Activated CD8-positive, alpha-beta T cell treated with anti-CD3 and anti-CD28 coated beads, Interleukin-2, amount 10 ng/mL, durations not matched to agents 7 days and 5 days (primary cell): ENCODE measurements around the gene SMKR1. TPM values are rescaled to one million over a fixed set of nuclear protein-coding genes. Genes with fewer than 3 reads are reported as not detected.

Experiments used
- ATAC-seq: fragments of 150-1000 bp; cut with Tn5 transposase; one replicate; pipeline ENCODE4 v1.10.0; 2021; ENCODE audit warnings: moderate library complexity
- CTCF ChIA-PET: fragments of 350-600 bp; sonication (Branson Sonifier 250); formaldehyde crosslinking; loops from one replicate; lab custom pipeline; 2021; ENCODE audit warnings: antibody characterized with exemption; lab: Charles Lee
- POLR2A ChIA-PET: fragments of 350-600 bp; sonication (Branson Sonifier 250); formaldehyde crosslinking; loops from one replicate; lab custom pipeline; 2021; ENCODE audit warnings: antibody characterized with exemption; lab: Charles Lee
- DNase-seq: peaks from one replicate; pipeline ENCODE4 v3.0.0-alpha.2; 2020
- H3K27ac Mint-ChIP-seq: one replicate; pipeline ENCODE4 v1.8.0; 2021; ENCODE audit warnings: mild to moderate bottlenecking, mixed read lengths
- H3K27me3 Mint-ChIP-seq: one replicate; pipeline ENCODE4 v1.8.0; 2021; ENCODE audit warnings: low read depth, mixed read lengths
- H3K36me3 Mint-ChIP-seq: one replicate; pipeline ENCODE4 v1.8.0; 2021; ENCODE audit warnings: low read depth, mixed read lengths
- H3K4me1 Mint-ChIP-seq: one replicate; pipeline ENCODE4 v1.8.0; 2021; ENCODE audit warnings: low read depth, mixed read lengths
- H3K4me3 Mint-ChIP-seq: one replicate; pipeline ENCODE4 v1.8.0; 2021; ENCODE audit warnings: mild to moderate bottlenecking, mixed read lengths
- H3K9me3 Mint-ChIP-seq: one replicate; pipeline ENCODE4 v1.8.0; 2022; ENCODE audit warnings: mixed read lengths; ENCODE audit not compliant: insufficient read depth
- total RNA-seq, 2 experiments: library from RNA; stranded (reverse); gene quantifications; one replicate each; pipeline ENCODE4 v1.2.3, GENCODE V29; 2021

SMKR1 gene
- total RNA-seq, 2 experiments from 2014 or later, result 1.3 to 1.6 TPM

GRCh38 chr7:129489491-129489890 is 12.8 kb upstream of the SMKR1 start:
- Mint-ChIP-seq H3K27ac (no peak overlapping the region), H3K27me3 (no peaks in the 10 kb centered on the region), H3K9me3 (no peaks in the 10 kb centered on the region), H3K4me3 (no peak overlapping the region), H3K4me1 (peaks cover 6% of the 10 kb centered on the region), H3K36me3 (peaks cover 9% of the 10 kb centered on the region)
- DNase-seq (no peak), ATAC-seq (no peak)
- POLR2A ChIA-PET, result no interaction called here
- CTCF ChIA-PET, result no interaction called here

GRCh38 chr7:129492391-129492790 is 9.9 kb upstream of the SMKR1 start:
- H3K27ac Mint-ChIP-seq, result no peak overlapping the region
- ATAC-seq, result no peak
- POLR2A ChIA-PET, result no interaction called here
- no peaks in the 10 kb centered on the region for H3K9me3 Mint-ChIP-seq
- H3K27me3 Mint-ChIP-seq, result no peaks in the 10 kb centered on the region
- no peak overlapping the region for H3K4me3 Mint-ChIP-seq
- peaks cover 2% of the 10 kb centered on the region for H3K36me3 Mint-ChIP-seq
- CTCF ChIA-PET, result no interaction called here
- H3K4me1 Mint-ChIP-seq, result peaks cover 19% of the 10 kb centered on the region
- DNase-seq, result no peak

DNA sequence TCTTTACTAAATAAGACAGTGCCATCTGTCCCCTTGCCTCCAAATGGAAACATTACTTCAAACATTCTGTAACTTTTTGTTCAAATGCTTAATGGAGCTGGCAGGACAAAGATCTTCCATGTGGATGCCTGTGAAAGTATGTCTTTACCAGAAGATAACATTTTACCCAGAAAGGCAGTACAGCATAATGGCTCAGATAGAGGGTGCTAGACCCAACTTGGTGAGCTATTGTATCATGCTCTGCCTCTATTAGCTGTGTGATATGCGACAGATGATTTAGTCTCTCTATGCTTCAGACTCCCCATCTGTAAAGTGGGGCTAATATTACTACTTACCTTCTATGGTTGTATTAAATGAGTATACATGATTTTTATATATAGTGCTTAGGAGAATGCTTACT is 8.8 kb upstream of the SMKR1 start:
- no peaks in the 10 kb centered on the region for H3K9me3 Mint-ChIP-seq
- H3K4me3 Mint-ChIP-seq, result no peak overlapping the region
- no peaks in the 10 kb centered on the region for H3K27me3 Mint-ChIP-seq
- CTCF ChIA-PET, result interaction anchor here (1.0 to 2.1 kb wide), 3 partner anchors 116 to 331 kb away, joined by 3 to 6 read pairs (median 4); no protein-coding TSS in a partner anchor
- ATAC-seq (peak; percentile 16), DNase-seq (no peak)
- POLR2A ChIA-PET, result no interaction called here
- peaks cover 2% of the 10 kb centered on the region for H3K36me3 Mint-ChIP-seq
- H3K4me1 Mint-ChIP-seq, result peaks cover 19% of the 10 kb centered on the region
- no peak overlapping the region for H3K27ac Mint-ChIP-seq

DNA sequence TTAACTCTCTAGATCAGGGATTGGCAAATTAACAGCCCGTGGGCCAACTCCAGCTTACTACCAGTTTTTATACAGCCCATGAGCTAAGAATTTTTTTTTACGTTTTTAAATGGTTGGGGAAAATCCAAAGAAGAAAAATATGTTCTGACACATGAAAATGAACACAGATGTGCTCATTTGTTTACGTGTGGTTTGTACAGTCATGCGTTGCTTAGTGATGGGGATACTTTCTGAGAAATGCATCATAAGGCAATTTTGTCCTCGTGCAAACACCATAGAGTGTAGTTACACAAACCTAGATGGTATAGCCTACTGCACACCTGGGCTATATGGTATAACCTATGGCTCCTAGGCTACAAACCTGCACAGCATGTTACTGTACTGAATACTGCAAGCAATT is 8.3 kb upstream of the SMKR1 start:
- DNase-seq (no peak), ATAC-seq (no peak)
- Mint-ChIP-seq H3K4me3 (no peak overlapping the region), H3K36me3 (no peaks in the 10 kb centered on the region), H3K27me3 (no peaks in the 10 kb centered on the region), H3K9me3 (no peaks in the 10 kb centered on the region), H3K4me1 (peaks cover 19% of the 10 kb centered on the region), H3K27ac (no peak overlapping the region)
- POLR2A ChIA-PET, result no interaction called here
- CTCF ChIA-PET, result interaction anchor here (1.0 to 2.1 kb wide), 3 partner anchors 116 to 331 kb away, joined by 3 to 6 read pairs (median 4); no protein-coding TSS in a partner anchor

DNA sequence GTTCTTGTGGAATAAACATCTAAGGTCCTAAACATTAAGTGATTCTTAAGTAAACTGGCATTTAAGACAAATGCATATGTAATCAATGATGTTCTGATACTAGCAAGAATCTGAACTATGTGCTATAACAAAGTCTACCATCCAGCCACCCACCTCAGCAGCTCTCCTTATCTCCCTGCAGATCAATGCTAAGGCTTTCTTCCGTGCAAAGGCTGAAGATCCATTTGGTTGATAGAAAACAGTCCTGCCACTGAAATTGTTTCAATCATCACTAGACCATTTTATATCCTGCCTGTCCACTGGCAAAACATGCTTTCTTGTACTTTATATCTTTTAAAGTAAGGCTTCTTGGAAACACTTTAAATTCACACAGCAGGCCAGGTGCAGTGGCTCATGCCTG is 6.3 kb upstream of the SMKR1 start:
- no peaks in the 10 kb centered on the region for H3K36me3 Mint-ChIP-seq

GRCh38 chr7:129496653-129497052 is 5.7 kb upstream of the SMKR1 start:
- POLR2A ChIA-PET, result no interaction called here
- no peak for ATAC-seq

More for the DNA sequence above, 6.3 kb upstream of the SMKR1 start:
- DNase-seq (no peak), ATAC-seq (peak; percentile 43)
- H3K4me3 Mint-ChIP-seq, result no peak overlapping the region
- H3K9me3 Mint-ChIP-seq, result no peaks in the 10 kb centered on the region
- ChIA-PET CTCF (no interaction called here), POLR2A (no interaction called here)
- peak overlapping the region; percentile 5 for H3K27ac Mint-ChIP-seq
- H3K27me3 Mint-ChIP-seq, result no peaks in the 10 kb centered on the region
- peaks cover 27% of the 10 kb centered on the region for H3K4me1 Mint-ChIP-seq

DNA sequence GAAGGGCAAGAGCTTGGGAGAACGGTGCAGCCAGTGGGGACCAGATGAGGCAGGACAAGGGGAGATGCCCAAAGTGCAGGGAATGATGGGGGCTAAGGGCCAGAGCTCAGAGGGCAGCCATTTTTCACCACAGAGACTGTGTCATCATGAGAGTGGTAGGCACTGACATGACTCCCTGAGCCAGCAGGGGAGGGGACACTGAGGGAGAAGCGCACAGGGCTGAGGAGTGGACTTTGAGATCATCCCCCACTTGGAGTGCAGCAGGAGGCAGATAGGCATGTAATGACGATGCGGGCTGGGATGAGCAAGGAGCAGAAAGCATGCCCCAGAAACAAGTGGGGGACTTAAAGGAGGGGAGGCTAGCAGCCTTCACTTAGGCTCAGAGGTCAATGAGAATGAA is 5.2 kb upstream of the SMKR1 start:
- no peaks in the 10 kb centered on the region for H3K27me3 Mint-ChIP-seq
- POLR2A ChIA-PET, result no interaction called here
- no peak for DNase-seq
- CTCF ChIA-PET, result interaction anchor here (0.7 to 1.4 kb wide), 2 partner anchors 26 to 129 kb away, joined by 3 read pairs; no protein-coding TSS in a partner anchor
- no peaks in the 10 kb centered on the region for H3K36me3 Mint-ChIP-seq
- H3K4me3 Mint-ChIP-seq, result no peak overlapping the region
- H3K4me1 Mint-ChIP-seq, result peaks cover 36% of the 10 kb centered on the region
- H3K27ac Mint-ChIP-seq, result no peak overlapping the region
- no peak for ATAC-seq
- no peaks in the 10 kb centered on the region for H3K9me3 Mint-ChIP-seq

More at GRCh38 chr7:129496653-129497052, 5.7 kb upstream of the SMKR1 start:
- no peaks in the 10 kb centered on the region for H3K9me3 Mint-ChIP-seq
- no peaks in the 10 kb centered on the region for H3K27me3 Mint-ChIP-seq
- CTCF ChIA-PET, result interaction anchor here (0.7 to 1.4 kb wide), 2 partner anchors 26 to 129 kb away, joined by 3 read pairs; no protein-coding TSS in a partner anchor
- H3K4me1 Mint-ChIP-seq, result peaks cover 32% of the 10 kb centered on the region
- no peak overlapping the region for H3K4me3 Mint-ChIP-seq
- DNase-seq, result no peak
- H3K27ac Mint-ChIP-seq, result no peak overlapping the region
- no peaks in the 10 kb centered on the region for H3K36me3 Mint-ChIP-seq

DNA sequence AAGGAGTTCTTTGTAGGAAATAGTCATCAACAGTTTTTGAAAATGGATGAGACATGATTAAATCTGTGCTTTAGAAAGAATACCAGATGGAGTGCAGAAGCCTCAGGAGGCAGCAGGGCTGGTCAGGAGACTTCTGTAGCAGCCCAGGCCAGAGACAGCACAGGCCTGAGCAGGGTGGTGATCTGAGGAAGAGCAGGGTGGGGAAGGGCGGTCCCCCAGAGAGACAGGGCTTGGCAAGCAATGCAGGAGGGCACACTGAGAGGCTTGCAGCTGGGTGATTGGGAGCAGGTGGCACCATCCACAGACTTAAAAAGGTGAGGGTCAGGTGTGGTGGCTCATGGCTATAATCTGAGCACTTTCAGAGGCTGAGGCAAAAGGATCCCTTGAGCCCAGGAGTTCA is 4.3 kb upstream of the SMKR1 start:
- Mint-ChIP-seq H3K27ac (no peak overlapping the region), H3K36me3 (no peaks in the 10 kb centered on the region), H3K4me1 (peaks cover 36% of the 10 kb centered on the region), H3K4me3 (no peak overlapping the region), H3K9me3 (no peaks in the 10 kb centered on the region), H3K27me3 (no peaks in the 10 kb centered on the region)
- ChIA-PET POLR2A (no interaction called here), CTCF (interaction anchor here (1.4 kb wide), 1 partner anchor 130 kb away, joined by 3 read pairs; no protein-coding TSS in a partner anchor)
- no peak for ATAC-seq
- no peak for DNase-seq

GRCh38 chr7:129499999-129500398 is 2.3 kb upstream of the SMKR1 start:
- peaks cover 37% of the 10 kb centered on the region for H3K4me1 Mint-ChIP-seq
- CTCF ChIA-PET, result interaction anchor here (1.2 to 1.7 kb wide), 2 partner anchors 124 to 144 kb away, joined by 4 to 5 read pairs; no protein-coding TSS in a partner anchor
- POLR2A ChIA-PET, result interaction anchor here (0.6 to 1.3 kb wide), 2 partner anchors 66 to 113 kb away, joined by 3 read pairs; partner anchors contain the start of gene STRIP2
- no peaks in the 10 kb centered on the region for H3K9me3 Mint-ChIP-seq
- ATAC-seq, result no peak
- no peaks in the 10 kb centered on the region for H3K36me3 Mint-ChIP-seq
- no peak overlapping the region for H3K27ac Mint-ChIP-seq
- no peak for DNase-seq
- H3K27me3 Mint-ChIP-seq, result peaks cover 5% of the 10 kb centered on the region
- H3K4me3 Mint-ChIP-seq, result no peak overlapping the region

DNA sequence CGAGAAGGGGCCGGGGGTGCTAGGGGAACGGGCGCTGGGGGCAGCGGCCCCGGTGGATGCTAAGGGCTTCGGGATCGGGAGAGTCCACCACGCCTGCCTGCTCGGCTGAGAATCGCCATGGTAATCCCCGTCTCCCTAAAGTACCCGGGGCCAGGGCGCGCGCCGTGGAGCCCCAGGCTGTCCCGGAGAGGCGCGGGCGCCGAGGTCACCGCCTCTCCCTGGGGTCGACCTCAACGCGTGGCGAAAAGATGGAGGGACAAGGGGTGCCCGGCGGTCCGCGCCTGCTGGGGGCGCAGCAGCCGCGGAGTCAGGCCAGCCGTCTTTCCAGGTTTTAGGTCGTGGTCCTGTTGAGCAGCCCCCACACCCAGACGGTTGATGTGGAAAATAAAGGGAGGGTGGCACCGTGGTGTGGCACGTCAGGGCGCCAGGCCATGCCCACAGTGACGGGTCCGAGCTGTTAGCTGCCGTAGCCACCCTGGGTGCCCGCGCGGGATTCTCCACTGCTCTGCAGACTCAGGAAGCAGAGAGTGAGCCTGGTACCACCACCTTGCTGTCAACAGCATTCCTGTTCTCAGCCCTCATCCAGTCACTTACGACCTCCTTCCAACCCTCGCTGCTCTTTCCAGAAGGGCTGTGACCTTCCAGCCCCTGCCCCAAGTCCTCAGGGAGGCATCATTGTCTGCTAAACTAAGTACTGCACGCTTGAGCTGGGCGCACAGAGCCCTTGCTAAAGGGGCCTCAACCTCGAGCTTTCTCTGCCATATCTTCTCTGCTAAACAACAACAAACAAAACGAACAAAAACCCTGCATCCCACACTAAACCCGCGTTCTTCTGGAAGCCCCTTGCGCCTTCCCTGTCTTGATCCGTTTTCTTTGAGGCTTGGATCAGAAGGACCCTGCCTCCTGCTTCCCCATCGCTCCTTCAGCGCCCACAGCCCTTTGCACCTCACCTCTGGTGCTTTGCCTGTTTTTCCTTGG is 666 bp downstream of the SMKR1 start:
- H3K4me3 Mint-ChIP-seq, result peak overlapping the region; percentile 65
- no peaks in the 10 kb centered on the region for H3K9me3 Mint-ChIP-seq
- peaks cover 24% of the 10 kb centered on the region for H3K4me1 Mint-ChIP-seq
- H3K36me3 Mint-ChIP-seq, result no peaks in the 10 kb centered on the region
- POLR2A ChIA-PET, result no interaction called here
- CTCF ChIA-PET, result no interaction called here
- peak; percentile 21 for ATAC-seq
- DNase-seq, result no peak
- no peak overlapping the region for H3K27ac Mint-ChIP-seq
- peaks cover 5% of the 10 kb centered on the region for H3K27me3 Mint-ChIP-seq

- no peak for ATAC-seq
- DNase-seq, result no peak
- Mint-ChIP-seq H3K4me3 (peak overlapping the region; percentile 65), H3K36me3 (no peaks in the 10 kb centered on the region), H3K4me1 (peaks cover 24% of the 10 kb centered on the region), H3K9me3 (no peaks in the 10 kb centered on the region), H3K27me3 (peaks cover 5% of the 10 kb centered on the region), H3K27ac (no peak overlapping the region)
- POLR2A ChIA-PET, result no interaction called here
- CTCF ChIA-PET, result no interaction called here
These were observed 1.4 kb downstream of the SMKR1 start for GRCh38 chr7:129503725-129504124.

DNA sequence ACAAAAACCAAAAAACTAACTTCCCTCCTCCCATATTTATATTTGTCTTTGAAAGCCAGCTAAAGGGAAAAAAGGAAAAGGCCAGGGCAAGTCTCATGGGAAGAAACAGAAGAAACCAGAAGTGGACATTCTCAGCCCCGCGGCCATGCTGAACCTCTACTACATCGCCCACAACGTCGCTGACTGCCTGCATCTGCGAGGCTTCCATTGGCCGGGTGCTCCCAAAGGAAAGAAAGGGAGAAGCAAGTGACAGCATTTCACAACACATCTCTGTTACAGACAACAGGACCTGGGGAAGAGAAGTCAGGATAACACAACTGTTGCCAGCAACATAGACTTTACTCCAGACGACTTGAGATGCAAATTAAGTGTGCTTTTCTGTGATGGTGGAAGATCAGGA is 9.9 kb downstream of the SMKR1 start:
- POLR2A ChIA-PET, result no interaction called here
- DNase-seq, result no peak
- CTCF ChIA-PET, result no interaction called here
- Mint-ChIP-seq H3K27ac (no peak overlapping the region), H3K4me1 (peaks cover 3% of the 10 kb centered on the region), H3K36me3 (no peaks in the 10 kb centered on the region), H3K9me3 (no peaks in the 10 kb centered on the region), H3K27me3 (peaks cover 2% of the 10 kb centered on the region), H3K4me3 (no peak overlapping the region)
- no peak for ATAC-seq
